Activated CD4-positive, alpha-beta T cell treated with anti-CD3 and anti-CD28 coated beads, Interleukin-2, Interleukin-6, amounts not matched to agents 100 ng/mL and 50 ng/mL, durations not matched to agents 16 hours and 8 hours (primary cell): Measurements from ENCODE around the gene EMC7.
"Not testable (repeated sequence)": the region's sequence is repeated elsewhere in the genome, so short reads cannot be mapped to it uniquely, and the experiment has no call there.

Experiments used
- DNase-seq: peaks from one replicate; pipeline ENCODE4 v3.0.0-alpha.2; 2020

EMC7 gene

GRCh38 chr15:34084086-34084485 lies 17.6 kb downstream of the EMC7 start:
- DNase-seq, result no peak

GRCh38 chr15:34079904-34080303 lies 21.8 kb downstream of the EMC7 start:
- no peak for DNase-seq

- no peak for DNase-seq
Observed at GRCh38 chr15:34078900-34079299, 22.8 kb downstream of the EMC7 start.

- DNase-seq, result no peak
Observed at GRCh38 chr15:34076785-34077184, 24.9 kb downstream of the EMC7 start.

GRCh38 chr15:34070003-34070402 lies 31.7 kb downstream of the EMC7 start:
- DNase-seq, result no peak

GRCh38 chr15:34065941-34066340 lies 35.7 kb downstream of the EMC7 start:
- DNase-seq, result no peak

- DNase-seq, result no peak
Observed at GRCh38 chr15:34065261-34065660, 36.4 kb downstream of the EMC7 start.

GRCh38 chr15:34064438-34064837 lies 37.2 kb downstream of the EMC7 start:
- no peak for DNase-seq

- no peak for DNase-seq
Observed at GRCh38 chr15:34059946-34060345, 41.7 kb downstream of the EMC7 start.

- DNase-seq, result no peak
Observed at GRCh38 chr15:34059476-34059875, 42.2 kb downstream of the EMC7 start.

- no peak for DNase-seq
Observed at GRCh38 chr15:34056911-34057310, 44.8 kb downstream of the EMC7 start.

- DNase-seq, result no peak
Observed at GRCh38 chr15:34055868-34056595, 45.6 kb downstream of the EMC7 start.

GRCh38 chr15:34054081-34054707 lies 47.5 kb downstream of the EMC7 start:
- no peak for DNase-seq

GRCh38 chr15:34050385-34050784 lies 51.3 kb downstream of the EMC7 start:
- DNase-seq, result not testable (repeated sequence)

GRCh38 chr15:34049112-34049511 lies 52.5 kb downstream of the EMC7 start:
- no peak for DNase-seq

- DNase-seq, result no peak
Observed at GRCh38 chr15:34047893-34048775, 53.5 kb downstream of the EMC7 start.

GRCh38 chr15:34046471-34047145 lies 55.1 kb downstream of the EMC7 start:
- no peak for DNase-seq

GRCh38 chr15:34043813-34044212 lies 57.8 kb downstream of the EMC7 start:
- no peak for DNase-seq

GRCh38 chr15:34043391-34043790 lies 58.3 kb downstream of the EMC7 start:
- DNase-seq, result no peak

GRCh38 chr15:34039790-34040113 lies 61.9 kb downstream of the EMC7 start:
- DNase-seq, result no peak

- DNase-seq, result peak; percentile 64
Observed at GRCh38 chr15:34038871-34039789, 62.5 kb downstream of the EMC7 start, which contains the start of gene AVEN. Gene AVEN (minus strand): TSS chr15:34039204. CDS start chr15:34039046, 158 bp downstream.
